Measurements from ENCODE around the gene TMTC3. TPM values are rescaled to one million over a fixed set of nuclear protein-coding genes. Genes with fewer than 3 reads are reported as not detected.

The TMTC3 gene
- total and polyA plus RNA-seq, 4 donors = 3.0 to 28.2 (median 6.3) TPM

GRCh38 chr12:88144546-88145468 is 2.7 kb downstream of the TMTC3 start:
- H3K36me3 ChIP-seq (ENCODE audit: control insufficient read depth in 4 of 4, insufficient read depth in 3 of 4, low read depth in 1 of 4, low read length in 3 of 4) = no peaks in the 10 kb centered on the region
- 88% methylated on average over 3 of the region's 3 CpGs for WGBS
- H3K4me3 ChIP-seq (ENCODE audit: low read depth in 1 of 3, low read length in 3 of 3) = no peak overlapping the region
- no peaks in the 10 kb centered on the region for H3K27me3 ChIP-seq (ENCODE audit: control insufficient read depth in 4 of 4, insufficient read depth in 4 of 4, low read length in 3 of 4)
- peaks cover 1 to 17% (median 9%) of the 10 kb centered on the region in 4 donors for H3K4me1 ChIP-seq (ENCODE audit: control insufficient read depth in 4 of 4, insufficient read depth in 4 of 4, low read length in 3 of 4)
- no peak overlapping the region for H3K9ac ChIP-seq (ENCODE audit: low read depth in 1 of 2, low read length in 2 of 2)
- TF ChIP-seq ZBTB33 (IDR thresholded peaks at IDR 0.05) = no peak
- no peak for TF ChIP-seq GABPA (IDR thresholded peaks at IDR 0.05 in 1 of 2, conservative IDR thresholded peaks at IDR 0.05 in 1 of 2)
- TF ChIP-seq SP1 (IDR thresholded peaks at IDR 0.05) = no peak
- DNase-seq (ENCODE audit: low spot score) = no peak
- H3K9me3 ChIP-seq (ENCODE audit: control insufficient read depth in 4 of 4, low read length in 3 of 4) = no peaks in the 10 kb centered on the region
- H3K27ac ChIP-seq (ENCODE audit: low read depth in 1 of 2, low read length in 2 of 2) = no peak overlapping the region

- Histone ChIP-seq H3K9me3 (ENCODE audit: control insufficient read depth in 4 of 4, low read length in 3 of 4) (no peaks in the 10 kb centered on the region), H3K27me3 (ENCODE audit: control insufficient read depth in 4 of 4, insufficient read depth in 4 of 4, low read length in 3 of 4) (no peaks in the 10 kb centered on the region), H3K27ac (ENCODE audit: low read depth in 1 of 2, low read length in 2 of 2) (no peak overlapping the region), H3K4me1 (ENCODE audit: control insufficient read depth in 4 of 4, insufficient read depth in 4 of 4, low read length in 3 of 4) (peaks cover 1 to 17% (median 9%) of the 10 kb centered on the region in 4 donors), H3K9ac (ENCODE audit: low read depth in 1 of 2, low read length in 2 of 2) (no peak overlapping the region), H3K4me3 (ENCODE audit: low read depth in 1 of 3, low read length in 3 of 3) (no peak overlapping the region), H3K36me3 (ENCODE audit: control insufficient read depth in 4 of 4, insufficient read depth in 3 of 4, low read depth in 1 of 4, low read length in 3 of 4) (no peaks in the 10 kb centered on the region)
- TF ChIP-seq RXRA (IDR thresholded peaks at IDR 0.05) (no peak), RAD21 (IDR thresholded peaks at IDR 0.05) (no peak), REST (IDR thresholded peaks at IDR 0.05) (no peak), FOXA1 (IDR thresholded peaks at IDR 0.05) (no peak)
- 90% methylated on average over 5 of the region's 5 CpGs for WGBS
- DNase-seq (ENCODE audit: low spot score) = no peak
These were observed 3.7 kb downstream of the TMTC3 start for GRCh38 chr12:88145567-88146505.

GRCh38 chr12:88150063-88150462 is 8.0 kb downstream of the TMTC3 start:
- no peaks in the 10 kb centered on the region for H3K27me3 ChIP-seq (ENCODE audit: control insufficient read depth in 4 of 4, insufficient read depth in 4 of 4, low read length in 3 of 4)
- H3K4me3 ChIP-seq (ENCODE audit: low read depth in 1 of 3, low read length in 3 of 3) = no peak overlapping the region
- H3K9ac ChIP-seq (ENCODE audit: low read depth in 1 of 2, low read length in 2 of 2) = no peak overlapping the region
- no peak for DNase-seq (ENCODE audit: low spot score)
- peaks cover 0 to 1% (median 0%) of the 10 kb centered on the region in 4 donors for H3K4me1 ChIP-seq (ENCODE audit: control insufficient read depth in 4 of 4, insufficient read depth in 4 of 4, low read length in 3 of 4)
- H3K9me3 ChIP-seq (ENCODE audit: control insufficient read depth in 4 of 4, low read length in 3 of 4) = no peaks in the 10 kb centered on the region
- H3K36me3 ChIP-seq (ENCODE audit: control insufficient read depth in 4 of 4, insufficient read depth in 3 of 4, low read depth in 1 of 4, low read length in 3 of 4) = no peaks in the 10 kb centered on the region
- WGBS = over 99% methylated on average over 2 of the region's 2 CpGs
- H3K27ac ChIP-seq (ENCODE audit: low read depth in 1 of 2, low read length in 2 of 2) = no peak overlapping the region
- TF ChIP-seq FOXA1 (IDR thresholded peaks at IDR 0.05) (no peak), HNF4G (IDR thresholded peaks at IDR 0.05) (no peak), FOXA2 (IDR thresholded peaks at IDR 0.05) (no peak), ZBTB33 (IDR thresholded peaks at IDR 0.05) (no peak), CTCF (IDR thresholded peaks at IDR 0.05; ENCODE audit: low read depth, low read length, missing input control) (no peak), MAX (IDR thresholded peaks at IDR 0.05) (no peak)

All from liver (tissue), 9 donors.